GM06990 (cell line): ENCODE measurements around the gene CAMK2N1.

Source experiments
- DNase-seq: peaks from one replicate; pipeline ENCODE4 v3.0.0-alpha.2; 2011; ENCODE audit not compliant: insufficient read length; ENCODE audit errors: extremely low read depth
- H3K27me3 ChIP-seq: replicated peaks from 2 replicates; pipeline ENCODE4 v1.6.0; 2011; ENCODE audit warnings: low read length; ENCODE audit not compliant: control insufficient read depth, insufficient read depth
- H3K36me3 ChIP-seq: 2 replicates; pipeline ENCODE4 v1.5.1; 2011; ENCODE audit warnings: low read length; ENCODE audit not compliant: control insufficient read depth, insufficient read depth
- H3K4me3 ChIP-seq: replicated peaks from 2 replicates; pipeline ENCODE4 v1.5.1; 2011; ENCODE audit warnings: low read depth, mild to moderate bottlenecking, control low read depth, low read length
- TF ChIP-seq, protein P1 (sequence below): IDR thresholded peaks from 2 replicates; pipeline ENCODE4 v1.5.1; 2011; ENCODE audit warnings: low read length, control low read depth, mild to moderate bottlenecking, inconsistent platforms; ENCODE audit not compliant: insufficient read depth, poor library complexity, severe bottlenecking

The CAMK2N1 gene

DNA sequence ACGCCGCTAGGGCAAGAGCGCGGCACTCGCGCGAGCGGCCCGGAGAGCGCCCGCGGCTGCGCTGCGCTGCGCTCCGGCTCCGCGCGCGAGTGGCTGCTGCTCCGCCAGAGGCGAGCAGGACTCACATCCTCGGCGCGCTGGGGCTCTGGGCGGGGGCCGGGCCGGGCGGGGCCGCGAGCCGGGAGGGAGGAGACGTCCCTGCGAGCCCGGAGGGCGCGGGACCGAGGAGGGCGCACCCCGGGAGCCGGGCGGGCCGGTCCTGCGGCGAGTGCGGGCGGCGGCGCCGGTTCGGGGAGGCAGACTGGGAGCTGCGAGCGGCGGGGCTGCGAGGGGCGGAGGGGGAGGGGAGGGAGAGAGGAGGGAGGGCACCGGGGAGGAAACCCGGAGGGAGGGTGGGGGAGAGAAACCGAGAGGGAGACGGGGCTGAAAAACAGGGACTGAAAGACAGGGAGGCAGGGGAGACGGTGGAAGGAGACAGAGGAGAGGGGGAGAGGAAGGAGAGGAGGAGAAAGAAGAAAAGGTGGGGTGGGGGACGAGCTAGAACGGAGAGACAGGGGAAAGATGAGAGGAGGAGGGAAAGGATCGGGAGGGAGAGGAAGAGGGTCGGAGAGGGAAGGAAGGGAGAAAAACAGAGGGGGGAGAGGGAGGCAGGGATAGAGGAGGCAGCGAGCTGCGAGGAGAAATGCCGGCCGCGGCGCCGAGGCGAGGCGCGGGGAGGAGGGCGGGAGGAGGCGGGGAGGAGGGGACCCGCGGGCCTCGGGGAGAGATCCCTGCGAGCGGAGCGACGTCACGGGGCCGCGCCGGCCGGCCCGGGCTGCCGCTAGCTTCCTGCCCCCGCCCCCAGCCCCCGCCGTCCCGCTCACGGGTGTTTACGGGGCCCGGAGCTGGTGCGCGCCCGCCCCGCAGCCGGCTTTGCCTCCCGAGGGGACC lies at the start of gene CAMK2N1:
TSS of gene CAMK2N1 (minus strand) at position 684 of the 930 bp plus-strand sequence. CDS start 831 bp downstream, outside the sequence.
- Histone ChIP-seq H3K36me3 (no peaks in the 10 kb centered on the region), H3K4me3 (no peak within 1 kb of the TSS; the same call in 1 of the 2 replicates), H3K27me3 (no peaks in the 10 kb centered on the region; the same call in none of the 2 replicates)
- TF ChIP-seq, protein P1, sequence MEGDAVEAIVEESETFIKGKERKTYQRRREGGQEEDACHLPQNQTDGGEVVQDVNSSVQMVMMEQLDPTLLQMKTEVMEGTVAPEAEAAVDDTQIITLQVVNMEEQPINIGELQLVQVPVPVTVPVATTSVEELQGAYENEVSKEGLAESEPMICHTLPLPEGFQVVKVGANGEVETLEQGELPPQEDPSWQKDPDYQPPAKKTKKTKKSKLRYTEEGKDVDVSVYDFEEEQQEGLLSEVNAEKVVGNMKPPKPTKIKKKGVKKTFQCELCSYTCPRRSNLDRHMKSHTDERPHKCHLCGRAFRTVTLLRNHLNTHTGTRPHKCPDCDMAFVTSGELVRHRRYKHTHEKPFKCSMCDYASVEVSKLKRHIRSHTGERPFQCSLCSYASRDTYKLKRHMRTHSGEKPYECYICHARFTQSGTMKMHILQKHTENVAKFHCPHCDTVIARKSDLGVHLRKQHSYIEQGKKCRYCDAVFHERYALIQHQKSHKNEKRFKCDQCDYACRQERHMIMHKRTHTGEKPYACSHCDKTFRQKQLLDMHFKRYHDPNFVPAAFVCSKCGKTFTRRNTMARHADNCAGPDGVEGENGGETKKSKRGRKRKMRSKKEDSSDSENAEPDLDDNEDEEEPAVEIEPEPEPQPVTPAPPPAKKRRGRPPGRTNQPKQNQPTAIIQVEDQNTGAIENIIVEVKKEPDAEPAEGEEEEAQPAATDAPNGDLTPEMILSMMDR: no peak
- DNase-seq: no peak

DNA sequence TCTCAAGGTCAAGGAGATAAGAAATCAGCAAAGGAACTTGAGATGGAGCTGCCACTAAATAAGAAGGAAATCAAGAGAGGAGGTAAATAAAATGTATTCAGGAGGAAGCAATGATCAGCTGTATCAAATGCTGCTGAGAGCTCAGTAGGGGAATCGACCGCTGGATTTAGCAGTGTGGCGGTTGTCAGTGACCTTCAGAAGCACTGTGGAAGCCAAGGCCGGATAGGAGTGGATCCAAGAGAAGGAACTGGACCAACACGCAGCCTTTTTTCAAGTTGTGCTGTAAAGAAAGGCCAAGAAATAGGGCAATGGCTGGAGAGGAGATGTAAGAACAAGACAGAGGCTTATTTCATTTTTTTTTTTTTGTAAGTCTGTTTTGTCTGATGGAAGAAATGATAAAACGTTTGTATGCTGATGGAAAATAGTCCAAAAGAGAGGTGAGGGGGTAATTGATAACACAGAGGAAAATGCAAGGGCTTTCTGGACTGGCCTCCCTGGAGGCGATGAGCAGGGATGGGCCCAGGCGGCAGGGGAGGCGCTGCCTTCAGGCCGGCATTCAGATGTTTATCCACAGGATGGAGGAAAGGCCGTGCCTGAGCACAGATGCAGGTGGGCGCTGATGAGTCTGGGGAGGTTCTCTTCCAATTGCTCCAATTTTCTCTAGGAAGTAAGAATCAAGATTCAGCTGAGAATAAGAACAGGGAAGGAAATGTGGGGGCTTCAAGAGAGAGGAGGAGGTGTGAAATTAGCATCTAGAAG lies 48.8 kb upstream of the CAMK2N1 start:
- no peak for DNase-seq
- TF ChIP-seq, protein P1: no peak
- H3K4me3 ChIP-seq: no peak overlapping the region
- no peaks in the 10 kb centered on the region for H3K36me3 ChIP-seq
- peaks cover 3% of the 10 kb centered on the region for H3K27me3 ChIP-seq

DNA sequence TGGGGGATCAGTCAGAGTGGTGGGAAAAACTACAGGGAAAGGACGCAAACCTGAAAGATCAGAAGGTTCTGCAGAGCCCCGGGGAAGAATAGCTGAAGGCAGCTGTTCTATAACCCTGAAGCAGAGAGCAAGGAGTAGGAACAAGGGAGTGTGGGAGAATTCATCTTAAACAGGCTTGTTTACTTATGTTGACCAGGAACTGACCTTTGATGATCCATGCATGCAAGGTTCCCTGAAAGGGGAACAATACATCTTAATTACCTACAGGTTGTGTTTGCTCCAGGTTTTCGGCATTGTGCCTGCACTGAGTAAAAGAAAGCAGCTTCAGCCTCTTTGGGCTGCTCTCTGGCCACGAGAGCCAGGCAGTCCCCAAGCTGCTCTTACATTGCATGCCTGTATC lies 47.6 kb upstream of the CAMK2N1 start:
- peaks cover 3% of the 10 kb centered on the region for H3K27me3 ChIP-seq
- no peaks in the 10 kb centered on the region for H3K36me3 ChIP-seq
- TF ChIP-seq, protein P1: no peak
- no peak overlapping the region for H3K4me3 ChIP-seq
- DNase-seq: no peak

DNA sequence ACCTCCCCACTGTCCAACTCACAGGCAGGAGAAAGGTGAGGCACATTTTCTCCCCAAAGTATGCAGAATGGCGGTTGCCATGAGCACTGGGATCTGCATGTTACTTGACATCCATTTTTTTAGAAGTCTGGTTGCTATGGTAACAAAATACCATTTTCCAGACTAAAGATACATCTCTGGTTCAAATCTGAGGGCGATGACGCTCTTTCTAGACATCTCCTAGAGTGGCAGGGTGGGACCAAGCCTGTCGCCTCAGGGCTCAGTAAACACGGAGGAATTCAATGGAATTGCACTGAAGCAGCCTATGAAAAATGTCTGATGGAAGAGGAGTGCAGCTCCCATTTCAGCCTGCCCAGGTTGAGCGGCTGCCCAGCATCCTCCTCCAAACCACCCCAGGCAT lies 44.9 kb upstream of the CAMK2N1 start:
- TF ChIP-seq, protein P1: no peak
- H3K4me3 ChIP-seq: no peak overlapping the region
- no peak for DNase-seq
- peaks cover 2% of the 10 kb centered on the region for H3K27me3 ChIP-seq
- H3K36me3 ChIP-seq: no peaks in the 10 kb centered on the region

DNA sequence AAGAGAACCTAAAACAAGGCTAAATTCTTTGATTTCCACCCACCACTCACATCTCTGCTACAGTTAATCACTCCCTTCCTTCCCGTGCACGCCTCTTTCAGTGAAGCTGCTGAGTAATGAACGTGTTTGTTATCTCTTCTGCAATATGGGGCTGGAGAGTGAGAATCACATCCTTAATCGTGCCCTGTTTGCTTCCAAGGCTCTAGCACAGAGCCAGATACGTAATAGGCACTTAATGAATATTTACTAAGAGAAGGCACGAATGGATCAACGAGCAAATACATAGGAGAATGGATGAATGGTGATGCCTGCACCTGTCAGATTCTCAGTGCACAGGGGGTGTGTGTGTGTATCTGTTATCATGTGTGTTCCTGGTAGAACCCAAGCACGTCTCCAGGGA lies 44.3 kb upstream of the CAMK2N1 start:
- Histone ChIP-seq H3K27me3 (peaks cover 2% of the 10 kb centered on the region), H3K4me3 (no peak overlapping the region), H3K36me3 (no peaks in the 10 kb centered on the region)
- DNase-seq: no peak
- TF ChIP-seq, protein P1: no peak
